A673 (cell line): Measurements from ENCODE around the gene SCAP.

Experiments used
- CTCF ChIP-seq: fragments of 300-800, 200-600 bp; sonication (generic); conservative IDR thresholded peaks from 2 replicates; pipeline ENCODE4 v1.5.1; 2017; ENCODE audit warnings: low read depth, mild to moderate bottlenecking, antibody characterized with exemption, low read length, moderate library complexity, mixed read lengths
- EZH2 ChIP-seq: fragments of 200-600 bp; sonication (generic); IDR thresholded peaks from 2 replicates; pipeline ENCODE4 v1.6.1; 2017; ENCODE audit warnings: borderline replicate concordance, low read depth, mild to moderate bottlenecking, mixed read lengths, antibody characterized with exemption, low read length; ENCODE audit not compliant: poor library complexity, severe bottlenecking

GRCh38 chr3:47452453-47453215 is 23.1 kb downstream of the SCAP start:
- no peak for TF ChIP-seq CTCF
- no peak for TF ChIP-seq EZH2
